GM23338 (cell line): ENCODE measurements around the gene NBAS. TPM values are rescaled to one million over a fixed set of nuclear protein-coding genes. Genes with fewer than 3 reads are reported as not detected.

ENCODE experiments used
- ATAC-seq: fragments of 200-7000 bp; cut with Tn5 transposase; 3 replicates; pipeline ENCODE4 v1.9.1; 2020
- DNase-seq: peaks from one replicate; pipeline ENCODE4 v3.0.0-alpha.2; 2015; ENCODE audit warnings: low spot score
- H2AFZ ChIP-seq: fragments of 200-600 bp; sonication (generic); 2 replicates; pipeline ENCODE4 v1.8.0; 2016; ENCODE audit warnings: antibody characterized with exemption, mild to moderate bottlenecking, moderate library complexity
- H3F3A ChIP-seq: fragments of 200-600 bp; sonication (generic); replicated peaks from 2 replicates; pipeline ENCODE4 v1.8.0; 2017; ENCODE audit warnings: antibody characterized with exemption, mixed run types, low read depth
- H3K27ac ChIP-seq: fragments of 200-600 bp; sonication (generic); 2 replicates; pipeline ENCODE4 v1.6.1; 2016; ENCODE audit warnings: low read depth
- H3K27me3 ChIP-seq: fragments of 200-600 bp; sonication (generic); 2 replicates; pipeline ENCODE4 v1.8.0; 2016; ENCODE audit warnings: mild to moderate bottlenecking, mixed run types, moderate library complexity; ENCODE audit not compliant: insufficient read depth
- H3K36me3 ChIP-seq: fragments of 200-600 bp; sonication (generic); 2 replicates; pipeline ENCODE4 v1.8.0; 2016; ENCODE audit warnings: mild to moderate bottlenecking; ENCODE audit not compliant: insufficient read depth
- H3K4me1 ChIP-seq: fragments of 200-600 bp; sonication (generic); 2 replicates; pipeline ENCODE4 v1.8.0; 2016; ENCODE audit warnings: mild to moderate bottlenecking, moderate library complexity; ENCODE audit not compliant: insufficient read depth
- H3K4me2 ChIP-seq: fragments of 200-600 bp; sonication (generic); 2 replicates; pipeline ENCODE4 v1.7.1; 2017; ENCODE audit warnings: mixed run types
- H3K4me3 ChIP-seq: fragments of 200-600 bp; sonication (generic); 2 replicates; pipeline ENCODE4 v1.6.1; 2016; ENCODE audit warnings: mixed run types
- H3K79me2 ChIP-seq: fragments of 200-600 bp; sonication (generic); replicated peaks from 2 replicates; pipeline ENCODE4 v1.8.0; 2017; ENCODE audit warnings: mild to moderate bottlenecking; ENCODE audit not compliant: insufficient read depth
- H3K9me2 ChIP-seq: fragments of 200-600 bp; sonication (generic); 2 replicates; pipeline ENCODE4 v1.8.0; 2017; ENCODE audit not compliant: insufficient read depth
- H4K20me1 ChIP-seq: fragments of 200-600 bp; sonication (generic); replicated peaks from 2 replicates; pipeline ENCODE4 v1.8.0; 2017; ENCODE audit warnings: mild to moderate bottlenecking; ENCODE audit not compliant: insufficient read depth
- H3K27ac Mint-ChIP-seq: 2 replicates; pipeline ENCODE4 v1.8.0; 2020; ENCODE audit warnings: inconsistent platforms, mild to moderate bottlenecking, moderate library complexity, mixed read lengths
- H3K27me3 Mint-ChIP-seq: 3 replicates; pipeline ENCODE4 v1.8.0; 2022; ENCODE audit warnings: low read depth, mild to moderate bottlenecking, moderate library complexity, mixed read lengths, inconsistent platforms; ENCODE audit not compliant: insufficient read depth, poor library complexity
- H3K36me3 Mint-ChIP-seq: 3 replicates; pipeline ENCODE4 v1.8.0; 2021; ENCODE audit warnings: low read depth, mild to moderate bottlenecking, inconsistent platforms, moderate library complexity, mixed read lengths
- H3K4me1 Mint-ChIP-seq: 3 replicates; pipeline ENCODE4 v1.8.0; 2020; ENCODE audit warnings: mild to moderate bottlenecking, inconsistent platforms, mixed read lengths
- H3K4me3 Mint-ChIP-seq: 3 replicates; pipeline ENCODE4 v1.8.0; 2021; ENCODE audit warnings: moderate library complexity, mild to moderate bottlenecking, inconsistent platforms, mixed read lengths
- H3K9me3 Mint-ChIP-seq: 3 replicates; pipeline ENCODE4 v1.8.0; 2020; ENCODE audit warnings: moderate library complexity, mild to moderate bottlenecking, inconsistent platforms, mixed read lengths
- EZH2 ChIP-seq: fragments of 200-600 bp; sonication (generic); IDR thresholded peaks from one replicate; pipeline ENCODE4 v1.8.0; 2017; ENCODE audit warnings: antibody characterized with exemption, mild to moderate bottlenecking, low read depth; ENCODE audit not compliant: unreplicated experiment
- EZH2phosphoT487 ChIP-seq: fragments of 200-600 bp; sonication (generic); IDR thresholded peaks from one replicate; pipeline ENCODE4 v1.8.1; 2018; ENCODE audit warnings: antibody characterized with exemption; ENCODE audit not compliant: unreplicated experiment
- JUNB ChIP-seq: IDR thresholded peaks from one replicate; pipeline ENCODE4 v1.6.1; 2016; ENCODE audit warnings: antibody characterized with exemption; ENCODE audit not compliant: unreplicated experiment
- NANOG ChIP-seq: IDR thresholded peaks from 2 replicates; pipeline ENCODE4 v1.6.1; 2016; ENCODE audit warnings: antibody characterized with exemption, borderline replicate concordance
- ZNF331 ChIP-seq: fragments of 250-450 bp; sonication (Bioruptor Pico); IDR thresholded peaks from 2 replicates; pipeline ENCODE4 v1.5.0; 2020; ENCODE audit warnings: low read depth, mild to moderate bottlenecking, moderate library complexity
- ZNF462 ChIP-seq: fragments of 250-450 bp; sonication (Bioruptor Pico); IDR thresholded peaks from 2 replicates; pipeline ENCODE4 v1.5.0; 2020; ENCODE audit warnings: mild to moderate bottlenecking, moderate library complexity
- polyA plus RNA-seq: library from polyadenylated mRNA; unstranded; fragments of >200 nt; fragmentation: Nextera tagmentation; extraction: Ambion mirVana; gene quantifications from 2 replicates; pipeline ENCODE4 v1.2.1, GENCODE V29; 2016
- total RNA-seq: library from RNA; depleted of rRNA; stranded (reverse); fragments of >200 nt; shearing (Covaris generic); gene quantifications from 2 replicates; pipeline ENCODE4 v1.2.3, GENCODE V29; 2014
- TF ChIP-seq, protein P1 (sequence below), 2 experiments: fragments of 200-600 bp in 1 of 2; sonication (generic) in 1 of 2; conservative IDR thresholded peaks; 2 replicates each; pipeline versions ENCODE4 v1.5.1 to v1.6.1; 2016 to 2017; ENCODE audit warnings: antibody characterized with exemption in 2 of 2, low read depth in 2 of 2, mild to moderate bottlenecking in 2 of 2, moderate library complexity in 1 of 2
- TF ChIP-seq, protein P2 (sequence below): IDR thresholded peaks from 2 replicates; pipeline ENCODE4 v1.6.1; 2016; ENCODE audit warnings: antibody characterized with exemption

The NBAS gene
- total and polyA plus RNA-seq, 2 experiments from 2014 or later, result 24.8 to 38.9 TPM

GRCh38 chr2:15596350-15596749, 35.2 kb upstream of the NBAS start:
- TF ChIP-seq JUNB, result no peak
- TF ChIP-seq, protein P1, sequence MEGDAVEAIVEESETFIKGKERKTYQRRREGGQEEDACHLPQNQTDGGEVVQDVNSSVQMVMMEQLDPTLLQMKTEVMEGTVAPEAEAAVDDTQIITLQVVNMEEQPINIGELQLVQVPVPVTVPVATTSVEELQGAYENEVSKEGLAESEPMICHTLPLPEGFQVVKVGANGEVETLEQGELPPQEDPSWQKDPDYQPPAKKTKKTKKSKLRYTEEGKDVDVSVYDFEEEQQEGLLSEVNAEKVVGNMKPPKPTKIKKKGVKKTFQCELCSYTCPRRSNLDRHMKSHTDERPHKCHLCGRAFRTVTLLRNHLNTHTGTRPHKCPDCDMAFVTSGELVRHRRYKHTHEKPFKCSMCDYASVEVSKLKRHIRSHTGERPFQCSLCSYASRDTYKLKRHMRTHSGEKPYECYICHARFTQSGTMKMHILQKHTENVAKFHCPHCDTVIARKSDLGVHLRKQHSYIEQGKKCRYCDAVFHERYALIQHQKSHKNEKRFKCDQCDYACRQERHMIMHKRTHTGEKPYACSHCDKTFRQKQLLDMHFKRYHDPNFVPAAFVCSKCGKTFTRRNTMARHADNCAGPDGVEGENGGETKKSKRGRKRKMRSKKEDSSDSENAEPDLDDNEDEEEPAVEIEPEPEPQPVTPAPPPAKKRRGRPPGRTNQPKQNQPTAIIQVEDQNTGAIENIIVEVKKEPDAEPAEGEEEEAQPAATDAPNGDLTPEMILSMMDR (conservative IDR thresholded peaks at IDR 0.05; ENCODE audit: low read depth in 2 of 2), result no peak
- TF ChIP-seq ZNF331, result no peak
- no peak for TF ChIP-seq EZH2phosphoT487
- TF ChIP-seq NANOG, result no peak
- TF ChIP-seq, protein P2, sequence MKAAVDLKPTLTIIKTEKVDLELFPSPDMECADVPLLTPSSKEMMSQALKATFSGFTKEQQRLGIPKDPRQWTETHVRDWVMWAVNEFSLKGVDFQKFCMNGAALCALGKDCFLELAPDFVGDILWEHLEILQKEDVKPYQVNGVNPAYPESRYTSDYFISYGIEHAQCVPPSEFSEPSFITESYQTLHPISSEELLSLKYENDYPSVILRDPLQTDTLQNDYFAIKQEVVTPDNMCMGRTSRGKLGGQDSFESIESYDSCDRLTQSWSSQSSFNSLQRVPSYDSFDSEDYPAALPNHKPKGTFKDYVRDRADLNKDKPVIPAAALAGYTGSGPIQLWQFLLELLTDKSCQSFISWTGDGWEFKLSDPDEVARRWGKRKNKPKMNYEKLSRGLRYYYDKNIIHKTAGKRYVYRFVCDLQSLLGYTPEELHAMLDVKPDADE, result no peak
- no peak for TF ChIP-seq EZH2
- no peak for TF ChIP-seq ZNF462 (CRISPR knock-in tag)
- H3K4me2 ChIP-seq, result no peak overlapping the region
- peaks cover 11% of the 10 kb centered on the region for H3K4me1 ChIP-seq
- no peaks in the 10 kb centered on the region for H3K9me2 ChIP-seq
- peaks cover 19% of the 10 kb centered on the region for H4K20me1 ChIP-seq
- no peak overlapping the region for H3K4me3 Mint-ChIP-seq
- no peak overlapping the region for H3K4me3 ChIP-seq
- H3K9me3 Mint-ChIP-seq, result no peaks in the 10 kb centered on the region; the same call in 2 of the 3 replicates
- H3K79me2 ChIP-seq, result peaks cover 40% of the 10 kb centered on the region
- peaks cover 10% of the 10 kb centered on the region for H3K4me1 Mint-ChIP-seq
- H3K36me3 ChIP-seq, result peaks cover 60% of the 10 kb centered on the region
- no peaks in the 10 kb centered on the region for H3K27me3 ChIP-seq
- no peaks in the 10 kb centered on the region for H3K27me3 Mint-ChIP-seq
- no peaks in the 10 kb centered on the region for H3F3A ChIP-seq
- H3K36me3 Mint-ChIP-seq, result peaks cover 56% of the 10 kb centered on the region
- no peak overlapping the region for H3K27ac Mint-ChIP-seq
- ATAC-seq, result no peak
- H3K27ac ChIP-seq, result no peak overlapping the region
- no peak for DNase-seq
- no peak overlapping the region for H2AFZ ChIP-seq
